Testis (tissue), 2 donors: ENCODE data around the gene GDF11.

Experiments used
- POLR2A ChIP-seq: fragments of 450-650 bp; IDR thresholded peaks from one replicate; pipeline ENCODE4 v1.6.1; 2017; ENCODE audit warnings: antibody characterized with exemption, mild to moderate bottlenecking, moderate library complexity
- TF ChIP-seq, protein P1 (sequence below), 3 experiments: fragments of 450-650 bp in 2 of 3; fragments of 200-600 bp in 1 of 3; sonication (generic) in 1 of 3; IDR thresholded peaks; one replicate each; pipeline ENCODE4 v1.5.1; 2016 to 2019; ENCODE audit warnings: antibody characterized with exemption in 3 of 3, mild to moderate bottlenecking in 2 of 3, moderate library complexity in 1 of 3

DNA sequence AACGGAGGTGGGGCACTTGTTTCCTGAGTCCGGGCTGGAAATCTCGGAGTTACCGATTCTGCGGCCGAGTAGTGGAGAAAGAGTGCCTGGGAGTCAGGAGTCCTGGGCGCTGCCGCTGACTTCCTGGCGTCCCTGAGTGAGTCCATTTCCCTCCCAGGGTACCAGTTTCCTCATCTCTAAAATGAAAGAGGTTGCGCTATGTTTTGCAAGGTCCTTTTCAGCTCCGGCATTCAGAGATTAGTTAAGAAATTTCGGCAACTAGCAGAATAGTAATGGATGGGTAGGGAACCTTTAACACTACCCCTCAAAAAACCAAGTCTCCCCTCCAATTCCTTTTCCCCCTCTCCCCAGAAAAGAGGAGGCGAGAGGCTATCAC lies 26.4 kb upstream of the GDF11 start:
- TF ChIP-seq, protein P1, sequence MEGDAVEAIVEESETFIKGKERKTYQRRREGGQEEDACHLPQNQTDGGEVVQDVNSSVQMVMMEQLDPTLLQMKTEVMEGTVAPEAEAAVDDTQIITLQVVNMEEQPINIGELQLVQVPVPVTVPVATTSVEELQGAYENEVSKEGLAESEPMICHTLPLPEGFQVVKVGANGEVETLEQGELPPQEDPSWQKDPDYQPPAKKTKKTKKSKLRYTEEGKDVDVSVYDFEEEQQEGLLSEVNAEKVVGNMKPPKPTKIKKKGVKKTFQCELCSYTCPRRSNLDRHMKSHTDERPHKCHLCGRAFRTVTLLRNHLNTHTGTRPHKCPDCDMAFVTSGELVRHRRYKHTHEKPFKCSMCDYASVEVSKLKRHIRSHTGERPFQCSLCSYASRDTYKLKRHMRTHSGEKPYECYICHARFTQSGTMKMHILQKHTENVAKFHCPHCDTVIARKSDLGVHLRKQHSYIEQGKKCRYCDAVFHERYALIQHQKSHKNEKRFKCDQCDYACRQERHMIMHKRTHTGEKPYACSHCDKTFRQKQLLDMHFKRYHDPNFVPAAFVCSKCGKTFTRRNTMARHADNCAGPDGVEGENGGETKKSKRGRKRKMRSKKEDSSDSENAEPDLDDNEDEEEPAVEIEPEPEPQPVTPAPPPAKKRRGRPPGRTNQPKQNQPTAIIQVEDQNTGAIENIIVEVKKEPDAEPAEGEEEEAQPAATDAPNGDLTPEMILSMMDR (IDR thresholded peaks at IDR 0.05) = no peak
- no peak for TF ChIP-seq POLR2A
